CD8-positive, alpha-beta memory T cell (primary cell): ENCODE results near the gene MUC20. TPM values are rescaled to one million over a fixed set of nuclear protein-coding genes. Genes with fewer than 3 reads are reported as not detected.
A peak's percentile ranks its signal among the peaks of the same experiment; 100 is the strongest.
"Not testable (repeated sequence)": the region's sequence is repeated elsewhere in the genome, so short reads cannot be mapped to it uniquely, and the experiment has no call there.

Experiments
- CTCF ChIA-PET: fragments of 350-600 bp; sonication (Branson Sonifier 250); formaldehyde crosslinking; loops from one replicate; lab custom pipeline; 2021; ENCODE audit warnings: antibody characterized with exemption; lab: Charles Lee
- POLR2A ChIA-PET: fragments of 350-600 bp; sonication (Branson Sonifier 250); formaldehyde crosslinking; loops from one replicate; lab custom pipeline; 2021; ENCODE audit warnings: antibody characterized with exemption; lab: Charles Lee
- DNase-seq, 5 donors: peaks; one replicate each; pipeline versions ENCODE4 v3.0.0 to v3.0.0-alpha.2; 2020 to 2022; ENCODE audit warnings: mixed read lengths in 1 of 5
- H3K27ac ChIP-seq: one replicate; pipeline ENCODE4 v1.7.0; 2013; ENCODE audit warnings: low read depth, mild to moderate bottlenecking, low read length, moderate library complexity
- H3K27me3 ChIP-seq: 2 replicates; pipeline ENCODE4 v1.7.0; 2013; ENCODE audit warnings: low read length, mild to moderate bottlenecking; ENCODE audit not compliant: insufficient read depth, poor library complexity, severe bottlenecking
- H3K36me3 ChIP-seq: 2 replicates; pipeline ENCODE4 v1.7.0; 2013; ENCODE audit warnings: mild to moderate bottlenecking, low read length, moderate library complexity; ENCODE audit not compliant: insufficient read depth
- H3K4me1 ChIP-seq: 2 replicates; pipeline ENCODE4 v1.7.0; 2013; ENCODE audit warnings: mild to moderate bottlenecking, low read length, moderate library complexity; ENCODE audit not compliant: insufficient read depth
- H3K4me3 ChIP-seq: 2 replicates; pipeline ENCODE4 v1.7.0; 2013; ENCODE audit warnings: mild to moderate bottlenecking, low read length
- H3K9me3 ChIP-seq: 2 replicates; pipeline ENCODE4 v1.7.0; 2013; ENCODE audit warnings: mild to moderate bottlenecking, low read length
- H3K27ac Mint-ChIP-seq, 8 donors: one replicate each; pipeline ENCODE4 v1.8.0; 2020 to 2021; ENCODE audit warnings: mixed read lengths in 8 of 8, mild to moderate bottlenecking in 6 of 8, inconsistent platforms in 3 of 8, moderate library complexity in 3 of 8
- H3K27me3 Mint-ChIP-seq, 2 donors: one replicate each; pipeline ENCODE4 v1.8.0; 2020 to 2021; ENCODE audit warnings: mixed read lengths in 2 of 2, mild to moderate bottlenecking in 1 of 2, moderate library complexity in 1 of 2
- H3K36me3 Mint-ChIP-seq, 3 donors: one replicate each; pipeline ENCODE4 v1.8.0; 2020 to 2021; ENCODE audit warnings: mixed read lengths in 3 of 3, inconsistent platforms in 1 of 3, mild to moderate bottlenecking in 1 of 3
- H3K4me1 Mint-ChIP-seq, 3 donors: one replicate each; pipeline ENCODE4 v1.8.0; 2020 to 2021; ENCODE audit warnings: mixed read lengths in 3 of 3, inconsistent platforms in 1 of 3, mild to moderate bottlenecking in 1 of 3
- H3K4me3 Mint-ChIP-seq, 7 donors: one replicate each; pipeline ENCODE4 v1.8.0; 2020 to 2021; ENCODE audit warnings: mixed read lengths in 7 of 7, mild to moderate bottlenecking in 6 of 7, moderate library complexity in 4 of 7, inconsistent platforms in 2 of 7
- H3K9me3 Mint-ChIP-seq, 5 donors: one replicate each; pipeline ENCODE4 v1.8.0; 2020 to 2022; ENCODE audit warnings: mixed read lengths in 5 of 5, mild to moderate bottlenecking in 3 of 5, moderate library complexity in 2 of 5, inconsistent platforms in 1 of 5
- polyA plus RNA-seq: library from polyadenylated mRNA; unstranded; fragments of 300-500 nt; fragmentation: Illumina TruSeq; gene quantifications from one replicate; pipeline ENCODE4 v1.2.3, GENCODE V29; 2021
- total RNA-seq, 2 experiments: library from RNA; stranded (reverse); gene quantifications; one replicate each; pipeline ENCODE4 v1.2.3, GENCODE V29; 2021

MUC20 gene
- total and polyA plus RNA-seq, 3 experiments from 2014 or later = 0.95 to 0.96 TPM; not detected in 1

DNA sequence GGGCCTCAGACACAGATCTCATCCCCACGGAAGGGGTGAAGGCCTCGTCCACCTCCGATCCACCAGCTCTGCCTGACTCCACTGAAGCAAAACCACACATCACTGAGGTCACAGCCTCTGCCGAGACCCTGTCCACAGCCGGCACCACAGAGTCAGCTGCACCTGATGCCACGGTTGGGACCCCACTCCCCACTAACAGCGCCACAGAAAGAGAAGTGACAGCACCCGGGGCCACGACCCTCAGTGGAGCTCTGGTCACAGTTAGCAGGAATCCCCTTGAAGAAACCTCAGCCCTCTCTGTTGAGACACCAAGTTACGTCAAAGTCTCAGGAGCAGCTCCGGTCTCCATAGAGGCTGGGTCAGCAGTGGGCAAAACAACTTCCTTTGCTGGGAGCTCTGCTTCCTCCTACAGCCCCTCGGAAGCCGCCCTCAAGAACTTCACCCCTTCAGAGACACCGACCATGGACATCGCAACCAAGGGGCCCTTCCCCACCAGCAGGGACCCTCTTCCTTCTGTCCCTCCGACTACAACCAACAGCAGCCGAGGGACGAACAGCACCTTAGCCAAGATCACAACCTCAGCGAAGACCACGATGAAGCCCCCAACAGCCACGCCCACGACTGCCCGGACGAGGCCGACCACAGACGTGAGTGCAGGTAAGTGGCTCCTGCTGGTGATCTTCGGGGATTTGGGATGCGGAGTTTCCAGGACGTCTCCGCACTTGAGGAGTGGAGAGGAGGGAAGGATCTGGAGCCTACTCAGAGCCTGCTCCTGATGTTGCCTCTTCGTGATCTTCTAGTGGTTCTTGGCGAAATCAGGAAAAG is 5.3 kb downstream of the MUC20 start:
- H3K36me3 Mint-ChIP-seq = peaks cover 0 to 12% (median 3%) of the 10 kb centered on the region in 3 donors
- H3K36me3 ChIP-seq, H3K4me1 ChIP-seq, H3K27me3 Mint-ChIP-seq, POLR2A ChIA-PET, H3K4me3 Mint-ChIP-seq, H3K9me3 ChIP-seq, H3K27ac ChIP-seq, H3K27me3 ChIP-seq, H3K9me3 Mint-ChIP-seq, DNase-seq, H3K4me1 Mint-ChIP-seq, H3K4me3 ChIP-seq, H3K27ac Mint-ChIP-seq: not testable (repeated sequence)
- CTCF ChIA-PET = interaction anchor here (1.6 kb wide), 1 partner anchor 8 kb away, joined by 5 read pairs; no protein-coding TSS in a partner anchor

DNA sequence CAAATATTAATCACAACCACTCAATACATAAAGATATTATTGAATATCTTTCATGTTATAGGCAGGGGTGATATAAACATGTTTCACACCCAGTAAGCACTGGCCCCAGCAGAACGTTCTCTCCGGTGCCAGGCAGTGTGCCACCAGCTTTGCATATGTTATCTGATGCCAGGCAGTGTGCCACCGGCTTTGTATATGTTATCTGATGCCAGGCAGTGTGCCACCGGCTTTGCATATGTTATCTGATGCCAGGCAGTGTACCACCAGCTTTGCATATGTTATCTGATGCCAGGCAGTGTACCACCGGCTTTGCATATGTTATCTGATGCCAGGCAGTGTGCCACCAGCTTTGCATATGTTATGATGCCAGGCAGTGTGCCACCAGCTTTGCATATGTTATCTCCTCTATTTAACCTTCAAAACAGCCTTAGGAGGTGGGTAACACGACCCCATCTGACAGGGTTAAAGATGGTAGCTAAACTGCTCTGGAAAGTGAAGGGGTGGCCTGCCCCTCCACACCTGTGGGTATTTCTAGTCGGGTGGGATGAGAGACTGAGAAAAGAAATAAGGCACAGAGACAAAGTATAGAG is 6.9 kb downstream of the MUC20 start:
- ChIA-PET CTCF (interaction anchor here (1.6 kb wide), 1 partner anchor 9 kb away, joined by 5 read pairs; no protein-coding TSS in a partner anchor), POLR2A (no interaction called here)
- no peak for DNase-seq
- Histone ChIP-seq H3K27ac (no peak overlapping the region), H3K9me3 (no peaks in the 10 kb centered on the region), H3K4me3 (no peak overlapping the region), H3K36me3 (no peaks in the 10 kb centered on the region), H3K4me1 (no peaks in the 10 kb centered on the region), H3K27me3 (no peaks in the 10 kb centered on the region)
- peaks cover 0 to 12% (median 8%) of the 10 kb centered on the region in 3 donors for H3K36me3 Mint-ChIP-seq
- H3K4me1 Mint-ChIP-seq = no peaks in the 10 kb centered on the region
- H3K27ac Mint-ChIP-seq = peak overlapping the region in 1 of 8 donors; percentile 8
- H3K4me3 Mint-ChIP-seq = no peak overlapping the region
- H3K9me3 Mint-ChIP-seq = no peaks in the 10 kb centered on the region
- peaks cover 3 to 8% of the 10 kb centered on the region in 2 donors for H3K27me3 Mint-ChIP-seq

DNA sequence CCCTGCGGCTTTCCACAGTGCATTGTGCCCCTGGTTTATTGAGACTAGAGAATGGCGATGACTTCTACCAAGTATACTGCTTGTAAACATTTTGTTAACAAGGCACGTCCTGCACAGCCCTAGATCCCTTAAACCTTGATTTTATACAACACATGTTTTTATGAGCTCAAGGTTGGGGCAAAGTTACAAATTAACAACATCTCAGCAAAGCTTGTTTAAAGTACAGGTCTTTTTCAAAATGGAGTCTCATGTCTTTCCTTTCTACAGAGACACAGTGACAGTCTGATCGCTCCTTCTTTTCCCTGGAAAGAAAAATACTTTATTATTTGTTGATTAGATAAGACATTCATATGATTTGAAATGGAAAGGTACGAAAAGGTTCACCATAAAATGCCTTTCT is 8.0 kb downstream of the MUC20 start:
- DNase-seq, POLR2A ChIA-PET, H3K4me3 Mint-ChIP-seq, H3K27ac Mint-ChIP-seq, H3K9me3 Mint-ChIP-seq, H3K4me1 Mint-ChIP-seq, CTCF ChIA-PET, H3K4me3 ChIP-seq, H3K36me3 ChIP-seq, H3K9me3 ChIP-seq, H3K4me1 ChIP-seq, H3K27me3 ChIP-seq, H3K27ac ChIP-seq, H3K27me3 Mint-ChIP-seq: not testable (repeated sequence)
- peaks cover 0 to 13% (median 13%) of the 10 kb centered on the region in 3 donors for H3K36me3 Mint-ChIP-seq

DNA sequence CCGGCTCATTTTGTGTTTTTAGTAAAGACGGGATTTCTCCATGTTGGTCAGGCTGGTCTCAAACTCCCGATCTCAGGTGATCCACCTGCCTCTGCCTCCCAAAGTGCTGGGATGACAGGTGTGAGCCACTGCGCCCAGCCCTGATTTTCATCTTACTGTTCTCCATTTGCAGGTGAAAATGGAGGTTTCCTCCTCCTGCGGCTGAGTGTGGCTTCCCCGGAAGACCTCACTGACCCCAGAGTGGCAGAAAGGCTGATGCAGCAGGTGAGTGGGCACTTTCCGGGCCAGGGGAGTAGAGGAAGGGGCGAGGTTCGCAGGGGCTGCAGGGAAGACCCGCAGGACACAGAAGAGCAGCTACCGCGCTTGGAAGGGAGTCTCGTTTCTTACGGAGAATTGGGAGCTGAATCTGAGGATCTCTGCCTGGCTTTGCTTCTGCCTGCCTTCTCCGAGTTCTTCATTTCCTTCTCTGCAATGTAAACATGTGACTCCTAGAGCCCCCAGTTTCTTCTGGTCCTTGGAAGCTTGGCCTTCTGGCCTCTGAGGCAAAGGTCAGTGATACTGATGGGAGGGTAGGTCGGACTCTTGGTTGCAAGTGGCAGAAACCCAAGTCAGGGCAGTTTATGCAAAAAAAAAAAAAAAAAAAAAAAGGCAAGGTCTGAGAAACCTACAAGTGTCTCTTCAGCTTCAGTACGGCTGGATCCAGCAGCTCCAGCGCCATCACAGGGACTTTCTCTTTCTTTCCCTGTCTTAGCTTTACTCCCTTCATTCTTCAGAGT is 8.9 kb downstream of the MUC20 start:
- Mint-ChIP-seq H3K4me1 (no peaks in the 10 kb centered on the region), H3K36me3 (peaks cover 0 to 13% (median 13%) of the 10 kb centered on the region in 3 donors), H3K4me3 (no peak overlapping the region), H3K27me3 (peaks cover 3 to 8% of the 10 kb centered on the region in 2 donors), H3K9me3 (no peaks in the 10 kb centered on the region), H3K27ac (no peak overlapping the region)
- POLR2A ChIA-PET = interaction anchor here (0.7 kb wide), 1 partner anchor 15 kb away, joined by 11 read pairs; no protein-coding TSS in a partner anchor
- CTCF ChIA-PET = no interaction called here
- Histone ChIP-seq H3K4me1 (no peaks in the 10 kb centered on the region), H3K9me3 (no peaks in the 10 kb centered on the region), H3K36me3 (no peaks in the 10 kb centered on the region), H3K27me3 (no peaks in the 10 kb centered on the region), H3K27ac (no peak overlapping the region), H3K4me3 (no peak overlapping the region)
- DNase-seq = no peak

DNA sequence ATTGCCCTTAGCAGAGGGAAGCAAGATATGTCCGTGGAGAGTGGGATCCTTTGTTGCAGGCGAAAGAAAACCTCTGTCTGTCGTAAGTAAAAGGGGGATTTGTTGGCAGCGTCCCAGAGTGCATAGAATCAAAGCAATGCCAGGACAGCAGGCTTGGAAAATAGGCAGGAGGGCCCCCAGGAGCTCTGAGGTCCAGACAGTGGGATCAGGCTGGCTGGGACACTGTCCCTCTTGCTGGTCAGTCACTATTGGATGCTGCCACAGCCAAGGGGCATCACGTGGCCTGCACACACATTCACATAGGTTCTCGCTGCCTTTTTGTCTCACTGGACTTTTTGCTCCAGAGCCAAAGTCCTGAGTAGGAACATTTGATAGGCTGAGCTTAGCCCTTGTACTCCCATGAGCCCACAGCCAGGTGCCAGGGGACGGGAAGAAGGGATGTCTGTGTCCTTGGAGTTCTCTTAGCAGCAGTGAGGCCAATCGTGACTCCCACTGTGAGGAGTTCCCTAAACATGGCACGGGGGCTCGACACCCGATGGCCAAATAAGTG is 10.7 kb downstream of the MUC20 start:
- H3K27me3 Mint-ChIP-seq = peaks cover 3 to 6% of the 10 kb centered on the region in 2 donors
- H3K4me1 Mint-ChIP-seq = no peaks in the 10 kb centered on the region
- H3K9me3 Mint-ChIP-seq = no peaks in the 10 kb centered on the region
- H3K36me3 Mint-ChIP-seq = peaks cover 0 to 17% (median 15%) of the 10 kb centered on the region in 3 donors
- Histone ChIP-seq H3K27ac (no peak overlapping the region), H3K36me3 (no peaks in the 10 kb centered on the region), H3K27me3 (no peaks in the 10 kb centered on the region), H3K4me3 (no peak overlapping the region), H3K9me3 (no peaks in the 10 kb centered on the region), H3K4me1 (no peaks in the 10 kb centered on the region)
- no peak overlapping the region for H3K4me3 Mint-ChIP-seq
- H3K27ac Mint-ChIP-seq = peak overlapping the region in 1 of 8 donors; percentile 36
- DNase-seq = no peak
- ChIA-PET POLR2A (no interaction called here), CTCF (no interaction called here)

DNA sequence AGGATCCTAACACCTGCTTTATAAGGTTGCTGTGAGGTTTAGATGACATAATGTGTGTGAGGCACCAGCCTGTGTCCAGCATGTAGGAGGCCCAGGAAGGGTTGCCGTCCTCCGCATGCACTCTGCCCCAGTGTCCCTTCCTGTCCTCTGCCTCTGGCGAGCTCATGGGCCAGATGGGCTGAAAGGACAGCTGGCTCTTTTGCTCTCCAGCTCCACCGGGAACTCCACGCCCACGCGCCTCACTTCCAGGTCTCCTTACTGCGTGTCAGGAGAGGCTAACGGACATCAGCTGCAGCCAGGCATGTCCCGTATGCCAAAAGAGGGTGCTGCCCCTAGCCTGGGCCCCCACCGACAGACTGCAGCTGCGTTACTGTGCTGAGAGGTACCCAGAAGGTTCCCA is 12.2 kb downstream of the MUC20 start:
- H3K9me3 ChIP-seq = no peaks in the 10 kb centered on the region
- no peaks in the 10 kb centered on the region for H3K27me3 ChIP-seq
- H3K4me1 ChIP-seq = no peaks in the 10 kb centered on the region
- H3K36me3 Mint-ChIP-seq = peaks cover 0 to 18% (median 17%) of the 10 kb centered on the region in 3 donors
- no peak for DNase-seq
- no peak overlapping the region for H3K27ac Mint-ChIP-seq
- no peaks in the 10 kb centered on the region for H3K4me1 Mint-ChIP-seq
- ChIA-PET CTCF (no interaction called here), POLR2A (no interaction called here)
- peaks cover 3 to 4% of the 10 kb centered on the region in 2 donors for H3K27me3 Mint-ChIP-seq
- no peak overlapping the region for H3K27ac ChIP-seq
- H3K4me3 ChIP-seq = no peak overlapping the region
- no peaks in the 10 kb centered on the region for H3K9me3 Mint-ChIP-seq
- H3K36me3 ChIP-seq = no peaks in the 10 kb centered on the region
- no peak overlapping the region for H3K4me3 Mint-ChIP-seq

DNA sequence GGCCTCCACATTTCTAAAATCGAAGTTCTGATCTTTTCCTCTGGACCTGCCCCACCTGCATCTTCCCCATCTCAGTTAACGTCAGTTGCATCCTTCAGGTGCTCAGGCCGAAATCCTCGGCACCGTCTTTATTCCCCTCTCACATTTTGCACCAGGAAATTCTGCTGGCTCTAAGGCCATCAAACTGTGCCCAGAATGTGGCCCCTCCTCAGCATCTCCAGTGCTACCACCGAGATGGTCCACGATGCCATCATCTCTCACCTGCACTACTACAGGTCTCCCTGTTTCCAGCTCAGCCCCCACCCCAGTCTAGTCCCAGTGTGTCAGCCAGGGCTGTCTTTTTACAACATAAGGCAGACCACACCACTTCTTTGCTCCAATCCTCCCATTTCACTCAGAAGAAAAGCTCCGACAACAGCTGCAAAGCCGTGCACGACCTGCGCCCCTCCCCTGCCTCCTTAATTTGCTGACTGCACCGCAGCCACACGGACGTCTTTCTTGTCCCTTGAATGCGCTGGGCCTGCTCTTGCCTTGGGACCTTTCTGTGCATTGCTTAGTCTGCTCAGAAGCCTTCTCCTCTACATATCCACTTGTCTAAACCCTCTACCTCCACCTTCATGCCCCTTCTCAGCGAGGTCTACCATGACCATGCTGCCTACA is 14.4 kb downstream of the MUC20 start:
- H3K4me3 Mint-ChIP-seq = no peak overlapping the region
- H3K4me1 Mint-ChIP-seq = no peaks in the 10 kb centered on the region
- Histone ChIP-seq H3K27ac (no peak overlapping the region), H3K9me3 (no peaks in the 10 kb centered on the region), H3K27me3 (no peaks in the 10 kb centered on the region), H3K4me1 (no peaks in the 10 kb centered on the region), H3K36me3 (no peaks in the 10 kb centered on the region), H3K4me3 (no peak overlapping the region)
- CTCF ChIA-PET = no interaction called here
- H3K9me3 Mint-ChIP-seq = no peaks in the 10 kb centered on the region
- peaks cover 0 to 17% (median 7%) of the 10 kb centered on the region in 3 donors for H3K36me3 Mint-ChIP-seq
- H3K27ac Mint-ChIP-seq = no peak overlapping the region
- no peak for DNase-seq
- POLR2A ChIA-PET = no interaction called here
- peaks cover 4 to 6% of the 10 kb centered on the region in 2 donors for H3K27me3 Mint-ChIP-seq
